IPS-11a (cell line): ENCODE measurements around the gene SF3A2.
"Not testable (repeated sequence)": the region's sequence is repeated elsewhere in the genome, so short reads cannot be mapped to it uniquely, and the experiment has no call there.

ENCODE experiments used
- H3K4me3 ChIP-seq: one replicate; pipeline ENCODE4 v1.5.1; 2013; ENCODE audit warnings: low read depth, low read length, control low read depth

Gene SF3A2, protein sequence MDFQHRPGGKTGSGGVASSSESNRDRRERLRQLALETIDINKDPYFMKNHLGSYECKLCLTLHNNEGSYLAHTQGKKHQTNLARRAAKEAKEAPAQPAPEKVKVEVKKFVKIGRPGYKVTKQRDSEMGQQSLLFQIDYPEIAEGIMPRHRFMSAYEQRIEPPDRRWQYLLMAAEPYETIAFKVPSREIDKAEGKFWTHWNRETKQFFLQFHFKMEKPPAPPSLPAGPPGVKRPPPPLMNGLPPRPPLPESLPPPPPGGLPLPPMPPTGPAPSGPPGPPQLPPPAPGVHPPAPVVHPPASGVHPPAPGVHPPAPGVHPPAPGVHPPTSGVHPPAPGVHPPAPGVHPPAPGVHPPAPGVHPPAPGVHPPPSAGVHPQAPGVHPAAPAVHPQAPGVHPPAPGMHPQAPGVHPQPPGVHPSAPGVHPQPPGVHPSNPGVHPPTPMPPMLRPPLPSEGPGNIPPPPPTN

DNA sequence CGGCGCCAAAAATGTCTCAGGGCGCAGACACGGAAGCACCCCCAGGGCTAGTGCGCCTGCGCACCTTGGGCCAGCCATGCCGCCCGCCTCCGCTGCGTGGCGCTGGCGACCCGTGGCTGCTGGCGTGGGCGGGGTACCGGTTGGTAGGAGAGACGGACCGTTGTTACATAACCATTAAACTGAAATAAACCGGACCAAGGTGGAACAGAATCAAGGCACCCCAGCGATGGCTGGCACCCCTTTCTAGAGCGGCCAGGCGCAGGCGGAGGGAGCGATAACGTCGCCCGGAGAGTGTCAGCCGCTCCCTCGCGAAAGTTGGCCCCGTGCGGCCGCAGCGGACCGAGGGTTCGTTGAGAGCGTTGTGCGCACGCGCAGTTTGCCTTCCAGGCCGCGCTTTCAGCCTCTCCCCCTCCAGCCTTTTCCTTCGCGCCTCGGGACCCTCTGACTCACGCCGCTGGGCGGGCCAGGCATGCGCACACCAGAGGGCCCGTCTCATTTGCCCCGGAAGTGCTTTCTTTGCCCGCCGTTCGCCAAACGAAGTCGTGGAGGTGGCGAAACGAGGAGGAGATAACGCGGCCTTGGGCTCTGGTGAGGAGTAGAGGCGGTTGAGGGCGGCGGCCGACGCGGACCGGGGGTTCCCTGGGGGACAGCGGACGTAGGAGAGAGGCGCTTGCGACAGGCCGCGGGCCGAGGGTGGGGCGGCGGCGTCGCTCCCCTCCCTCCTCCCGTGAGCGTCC lies at the start of gene SF3A2, which contains the start of gene PLEKHJ1:
Gene SF3A2 (plus strand): TSS at position 511 of the 737 bp plus-strand sequence. CDS start 6,595 bp downstream, outside the sequence.
Gene PLEKHJ1 (minus strand): TSS at position 16 of the 737 bp plus-strand sequence. CDS start 81 bp downstream, outside the sequence.
- peak within 1 kb of the TSS; percentile 71 for H3K4me3 ChIP-seq

DNA sequence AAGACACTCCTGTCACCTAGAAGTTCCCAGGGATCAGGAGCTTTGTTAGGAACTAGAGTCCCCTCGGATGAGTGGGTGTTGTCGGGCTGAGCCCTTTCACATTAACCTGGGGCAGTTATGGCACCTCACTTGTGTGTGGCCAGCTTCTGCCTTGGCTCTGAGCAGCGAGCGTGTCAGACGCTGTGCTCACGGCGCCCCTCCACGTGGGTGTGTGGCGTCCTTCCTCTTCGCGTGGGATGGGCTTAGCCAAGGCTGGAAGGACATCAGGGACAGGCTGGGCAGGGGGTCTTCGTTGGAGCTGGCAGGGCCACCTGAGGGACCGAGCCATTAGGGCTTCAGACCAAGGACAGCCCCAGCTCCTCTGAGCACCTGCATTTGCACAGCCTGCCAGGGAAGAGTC lies 49.5 kb upstream of the SF3A2 start:
- H3K4me3 ChIP-seq = no peak overlapping the region

DNA sequence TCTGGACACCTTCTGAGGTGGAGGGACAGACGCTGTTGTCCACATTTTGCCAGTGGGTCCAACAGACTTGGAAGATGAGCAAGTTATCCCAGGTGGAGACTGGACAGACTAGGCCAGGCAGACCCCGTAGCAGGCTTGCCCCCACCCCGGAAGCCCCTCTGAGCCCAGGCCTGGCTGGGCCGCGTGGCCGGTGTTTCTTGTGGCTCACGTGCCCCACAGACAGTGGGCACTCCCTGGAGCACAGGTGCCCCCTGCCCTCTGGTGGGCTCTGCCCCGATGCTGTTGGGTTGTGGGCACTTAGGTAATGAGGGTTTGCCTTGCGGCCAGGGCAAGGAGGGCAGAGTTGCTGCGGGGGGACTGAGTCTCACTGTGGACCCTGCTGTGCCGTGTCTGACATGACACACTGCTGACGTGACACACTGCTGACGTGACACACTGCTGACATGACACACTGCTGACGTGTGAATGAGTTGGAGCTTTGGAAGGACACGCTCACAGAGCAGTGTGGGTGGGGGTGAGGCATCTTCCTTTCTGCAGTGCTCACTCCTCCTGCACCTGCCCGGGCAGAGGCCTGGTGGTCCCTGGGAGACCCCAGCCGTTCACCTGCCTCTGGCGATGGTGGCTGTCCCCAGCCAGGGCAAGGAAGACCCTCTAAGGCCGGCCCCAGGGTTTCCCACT lies 47.8 kb upstream of the SF3A2 start:
- H3K4me3 ChIP-seq = no peak overlapping the region

GRCh38 chr19:2189880-2190279 lies 46.7 kb upstream of the SF3A2 start:
- no peak overlapping the region for H3K4me3 ChIP-seq

DNA sequence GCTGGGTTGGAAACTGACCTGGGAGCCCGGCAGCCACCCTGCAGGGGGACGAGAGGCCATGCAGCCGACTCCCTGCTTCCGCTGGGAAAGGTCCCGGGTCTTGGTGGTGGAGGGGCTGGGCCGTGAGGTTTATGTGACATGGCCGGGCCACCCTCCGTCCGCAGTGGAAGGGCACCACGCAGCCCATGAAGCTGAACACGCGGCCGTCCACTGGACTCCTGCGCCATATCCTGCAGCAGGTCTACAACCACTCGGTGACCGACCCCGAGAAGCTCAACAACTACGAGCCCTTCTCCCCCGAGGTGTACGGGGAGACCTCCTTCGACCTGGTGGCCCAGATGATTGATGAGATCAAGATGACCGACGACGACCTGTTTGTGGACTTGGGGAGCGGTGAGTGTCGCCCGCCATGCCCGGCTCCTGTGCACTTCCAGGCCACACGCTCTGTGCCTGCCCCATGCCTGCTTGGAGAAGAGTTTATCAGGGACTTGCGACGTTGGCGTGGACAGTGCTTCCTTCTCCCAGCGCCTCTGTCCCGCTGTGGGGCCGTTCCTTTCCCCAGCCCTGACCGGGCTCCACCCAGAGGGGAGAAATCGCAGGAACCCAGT lies 45.7 kb upstream of the SF3A2 start:
- H3K4me3 ChIP-seq = no peak overlapping the region

GRCh38 chr19:2191456-2192310 lies 44.9 kb upstream of the SF3A2 start:
- no peak overlapping the region for H3K4me3 ChIP-seq

DNA sequence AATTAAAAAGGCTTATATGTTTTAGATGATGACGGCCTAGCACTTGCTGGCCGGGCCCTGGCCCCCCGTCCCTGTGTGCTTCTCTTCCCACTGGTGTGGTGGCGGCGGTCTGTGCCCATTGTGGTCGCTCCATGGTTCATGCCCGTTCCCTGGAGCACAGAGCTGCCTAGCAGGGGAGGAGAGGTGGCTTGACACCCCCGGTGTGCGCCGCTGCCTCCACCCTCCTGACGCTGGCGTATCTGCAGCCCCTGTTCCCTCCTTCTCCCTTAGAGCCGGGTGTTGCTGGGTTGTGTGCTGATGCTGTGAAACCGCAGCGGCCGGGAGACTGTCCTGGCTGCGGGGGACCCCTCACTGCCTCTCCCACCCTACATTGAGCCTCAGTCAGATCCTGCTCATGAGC lies 43.8 kb upstream of the SF3A2 start:
- no peak overlapping the region for H3K4me3 ChIP-seq

DNA sequence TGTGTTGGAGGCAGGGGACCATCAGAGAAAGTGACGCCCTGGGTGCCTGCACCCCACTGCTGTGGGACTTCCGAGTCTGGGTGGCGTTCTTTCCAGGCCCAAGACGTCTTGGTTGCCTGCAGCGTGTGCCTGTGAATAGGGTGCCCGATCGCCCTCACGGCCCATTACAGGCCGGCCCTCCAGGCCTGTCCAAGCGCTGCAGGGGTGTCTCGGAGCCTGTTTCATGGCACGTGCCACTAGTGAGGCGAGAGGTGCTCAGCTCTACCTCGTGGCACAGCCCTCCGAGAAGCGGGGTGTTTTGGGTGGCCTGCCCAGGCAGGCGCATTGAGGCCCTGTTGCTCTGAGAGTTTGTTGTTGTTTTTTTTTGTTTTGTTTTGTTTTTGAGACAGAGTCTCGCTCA lies 42.8 kb upstream of the SF3A2 start:
- H3K4me3 ChIP-seq = no peak overlapping the region

GRCh38 chr19:2194513-2195078 lies 42.0 kb upstream of the SF3A2 start:
- no peak overlapping the region for H3K4me3 ChIP-seq

DNA sequence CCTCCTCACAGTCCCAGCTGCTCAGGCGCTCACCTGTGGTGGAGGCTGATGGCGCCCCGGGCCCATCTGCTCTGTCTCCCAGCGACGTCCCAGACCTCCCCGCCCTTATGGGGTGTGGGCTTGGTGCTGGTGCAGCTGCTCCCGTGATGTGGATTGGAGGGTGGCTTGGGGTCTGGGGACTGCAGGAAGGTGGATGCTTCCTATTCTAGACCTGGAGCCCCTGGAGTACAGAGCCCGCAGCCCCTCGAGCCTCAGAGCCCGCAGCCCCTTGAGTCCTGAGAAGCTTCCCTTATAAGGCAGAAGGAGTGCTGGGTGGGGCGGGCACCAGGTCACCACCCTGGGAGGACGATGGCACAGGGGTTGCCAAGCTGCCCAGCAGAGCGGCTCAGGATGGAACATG lies 41.3 kb upstream of the SF3A2 start:
- no peak overlapping the region for H3K4me3 ChIP-seq

- H3K4me3 ChIP-seq = no peak overlapping the region
Observed at GRCh38 chr19:2195914-2196313, 40.7 kb upstream of the SF3A2 start.

- H3K4me3 ChIP-seq = no peak overlapping the region
Observed at GRCh38 chr19:2197270-2197669, 39.4 kb upstream of the SF3A2 start.

DNA sequence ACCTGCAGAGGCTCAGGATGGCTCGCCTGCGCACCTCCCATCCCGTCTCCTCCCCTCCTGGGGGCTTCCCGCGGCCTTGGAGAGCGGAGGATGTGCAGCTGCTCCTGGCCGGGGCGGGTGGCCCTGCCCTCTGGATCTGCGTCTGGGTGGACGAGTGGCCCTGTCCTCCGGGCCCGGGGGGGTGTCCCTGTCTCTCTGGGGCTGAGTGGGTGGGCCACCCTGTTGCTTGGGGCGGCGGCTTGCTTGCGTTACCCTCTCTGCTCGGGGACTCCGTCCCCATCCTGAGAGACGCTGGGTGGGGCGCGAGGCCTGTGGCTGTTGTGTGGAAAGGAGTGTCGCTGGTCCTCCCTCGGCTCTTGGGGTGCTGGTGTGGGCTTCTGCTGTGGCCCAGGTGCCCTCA lies 38.3 kb upstream of the SF3A2 start:
- no peak overlapping the region for H3K4me3 ChIP-seq

DNA sequence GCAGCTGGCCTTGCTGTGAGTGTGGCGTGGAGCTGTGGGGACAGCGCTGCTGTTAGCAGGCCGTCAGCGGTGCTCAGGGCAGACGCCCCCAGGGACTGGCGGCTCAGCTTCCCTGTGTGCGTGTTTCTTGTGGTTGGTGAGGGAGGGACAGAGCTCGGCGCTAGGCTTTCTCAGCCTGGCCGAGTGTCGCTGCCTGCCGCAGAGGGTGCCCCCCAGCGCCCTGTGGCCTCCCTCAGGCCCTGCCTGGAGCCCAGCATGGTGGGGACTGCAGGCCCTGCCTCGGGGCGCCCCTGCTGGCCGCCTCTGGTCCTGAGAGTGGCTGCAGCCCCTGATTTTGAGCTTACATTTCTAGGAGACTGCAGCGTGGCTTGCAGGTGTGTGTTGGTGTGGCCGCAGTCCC lies 37.4 kb upstream of the SF3A2 start:
- no peak overlapping the region for H3K4me3 ChIP-seq

- H3K4me3 ChIP-seq = no peak overlapping the region
Observed at GRCh38 chr19:2199861-2200623, 36.6 kb upstream of the SF3A2 start.

DNA sequence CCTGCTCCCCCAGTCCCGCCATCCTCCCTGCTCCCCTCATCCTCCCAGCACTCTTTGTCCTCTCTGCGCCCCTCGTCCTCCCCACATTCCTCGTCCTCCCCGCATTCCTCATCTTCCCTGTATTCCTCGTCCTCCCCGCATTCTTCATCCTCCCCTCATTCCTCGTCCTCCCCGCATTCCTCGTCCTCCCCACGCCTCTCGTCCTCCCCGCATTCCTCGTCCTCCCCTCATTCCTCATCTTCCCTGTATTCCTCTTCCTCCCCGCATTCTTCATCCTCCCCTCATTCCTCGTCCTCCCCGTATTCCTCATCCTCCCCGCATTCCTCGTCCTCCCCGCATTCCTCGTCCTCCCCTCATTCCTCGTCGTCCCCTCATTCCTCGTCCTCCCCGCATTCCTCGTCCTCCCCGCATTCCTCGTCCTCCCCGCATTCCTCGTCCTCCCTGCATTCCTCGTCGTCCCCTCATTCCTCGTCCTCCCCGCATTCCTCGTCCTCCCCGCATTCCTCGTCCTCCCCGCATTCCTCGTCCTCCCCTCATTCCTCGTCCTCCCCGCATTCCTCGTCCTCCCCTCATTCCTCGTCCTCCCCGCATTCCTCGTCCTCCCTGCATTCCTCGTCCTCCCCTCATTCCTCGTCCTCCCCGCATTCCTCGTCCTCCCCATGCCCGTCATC lies 35.9 kb upstream of the SF3A2 start:
- H3K4me3 ChIP-seq = not testable (repeated sequence)

- no peak overlapping the region for H3K4me3 ChIP-seq
Observed at GRCh38 chr19:2201473-2202148, 35.0 kb upstream of the SF3A2 start.

GRCh38 chr19:2202366-2202765 lies 34.3 kb upstream of the SF3A2 start:
- no peak overlapping the region for H3K4me3 ChIP-seq
